ENCODE data around the gene DPP8. TPM values are rescaled to one million over a fixed set of nuclear protein-coding genes. Genes with fewer than 3 reads are reported as not detected.

DPP8 gene
- total and polyA plus RNA-seq, 10 of the 15 experiments (the other 5 are each of a cell fraction or from before 2014, with no cell fraction given): 12.0 to 30.6 (median 24.3) TPM

DNA sequence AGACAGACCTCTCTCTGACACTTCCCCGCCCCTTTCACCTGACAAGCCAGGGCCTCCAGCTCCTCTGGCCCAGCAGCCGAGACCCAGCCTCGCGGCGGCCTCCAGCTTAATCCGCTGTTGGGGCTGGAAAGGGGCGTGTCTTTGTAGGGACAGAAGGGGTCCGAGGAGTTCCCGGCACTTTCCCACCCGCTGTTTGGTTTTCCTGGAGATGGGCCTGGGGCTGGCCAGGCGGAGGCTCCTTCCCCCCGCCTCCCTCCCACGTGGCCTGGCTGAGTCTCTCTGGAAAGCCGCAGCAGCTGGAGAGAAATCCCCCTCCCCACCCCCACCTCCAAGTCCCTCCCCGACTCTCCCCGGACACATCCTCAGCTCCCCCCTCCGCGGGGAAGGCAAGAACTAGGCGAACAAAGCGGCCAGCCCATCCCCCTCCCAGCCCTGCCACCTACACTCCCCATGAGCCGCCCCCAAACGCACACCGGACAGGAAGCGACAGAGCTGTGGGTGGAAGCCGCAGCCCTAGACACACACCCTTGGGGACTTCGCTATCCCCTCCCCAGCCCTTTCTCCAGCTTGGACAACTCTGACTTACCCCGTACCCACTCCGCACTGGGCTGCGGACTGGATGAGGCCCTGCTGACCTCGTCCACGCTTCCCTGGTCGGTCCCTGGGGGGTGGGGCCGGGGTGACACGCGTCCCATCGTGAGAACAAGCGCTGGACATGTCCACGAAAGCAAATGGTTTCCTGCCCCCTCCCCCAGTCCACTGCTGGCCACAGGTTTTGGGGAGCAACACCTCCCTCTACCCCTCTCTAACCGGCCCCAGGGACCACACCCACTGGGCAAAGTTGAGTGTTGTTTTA is 95.9 kb downstream of the DPP8 start:
- Histone ChIP-seq H4K20me1 (ENCODE audit: control insufficient read depth, insufficient read depth) (no peaks in the 10 kb centered on the region), H3K4me2 (ENCODE audit: control insufficient read depth, insufficient read depth) (peak overlapping the region; percentile 95), H2AFZ (ENCODE audit: control insufficient read depth, low read depth, low read length) (peak overlapping the region; percentile 48), H3K27ac (ENCODE audit: control insufficient read depth, insufficient read depth) (peak overlapping the region; percentile 18; the same call in 1 of the 2 replicates), H3K4me1 (ENCODE audit: control insufficient read depth, insufficient read depth, low read length) (peaks cover 7% of the 10 kb centered on the region), H3K36me3 (ENCODE audit: control insufficient read depth in 2 of 2, insufficient read depth in 2 of 2, low read length in 1 of 2) (no peaks in the 10 kb centered on the region), H3K79me2 (ENCODE audit: control insufficient read depth, insufficient read depth, low read length) (no peaks in the 10 kb centered on the region), H3K27me3 (replicated peaks in 1 of 2; ENCODE audit: control insufficient read depth in 2 of 2, insufficient read depth in 2 of 2, low read length in 1 of 2) (peaks cover 2 to 11% of the 10 kb centered on the region in 2 experiments), H3K9ac (ENCODE audit: control insufficient read depth, insufficient read depth, low read length) (peak overlapping the region; percentile 30; the same call in 1 of the 2 replicates), H3K9me3 (replicated peaks; ENCODE audit: control insufficient read depth, insufficient read depth, low read length) (no peaks in the 10 kb centered on the region), H3K4me3 (peak overlapping the region; percentile 58; the same call in 1 of the 2 replicates)
- SMC1A ChIA-PET (ENCODE audit: uncharacterized antibody, unreplicated experiment): interaction anchor here (0.8 to 3.6 kb wide), 7 partner anchors 10 to 127 kb away, joined by 3 to 38 read pairs (median 3); no protein-coding TSS in a partner anchor
- CTCF ChIA-PET: interaction anchor here (0.7 to 3.5 kb wide), 8 partner anchors 9 to 103 kb away, joined by 3 to 18 read pairs (median 5); no protein-coding TSS in a partner anchor
- BruUV-seq (replicated peaks): TSS peak; percentile 95
- intact Hi-C loops (cut with micrococcal nuclease; ENCODE audit: unreplicated experiment) (no loop called here), in situ Hi-C loops (cut with MboI) (no loop called here)
- peak; percentile 64 for FAIRE-seq
- WGBS (ENCODE audit: insufficient coverage, insufficient replicate concordance, low lambda C conversion rate, missing lambda C conversion rate): 10% methylated on average over 33 of the region's 39 CpGs
- DNase-seq (ENCODE audit: low read depth, low spot score): no peak
- ATAC-seq: peak; percentile 86
- POLR2A ChIA-PET: interaction anchor here (0.6 to 3.2 kb wide), 8 partner anchors 9 to 1642 kb away, joined by 3 to 14 read pairs (median 4); partner anchors contain the start of gene HACD3
- RAD21 ChIA-PET (ENCODE audit: unreplicated experiment): interaction anchor here (0.7 to 2.4 kb wide), 7 partner anchors 9 to 770 kb away, joined by 3 to 12 read pairs (median 5); no protein-coding TSS in a partner anchor
- TF ChIP-seq BHLHE40 (IDR thresholded peaks at IDR 0.05; ENCODE audit: borderline replicate concordance in 1 of 2, low read depth in 2 of 2, low read length in 1 of 2) (peak; percentile 25 to 34; a peak in 1 of 4 replicates), MTA2 (IDR thresholded peaks at IDR 0.05; ENCODE audit: low read depth) (peak; percentile 37; the same call in 1 of the 2 replicates), TCF12 (IDR thresholded peaks at IDR 0.05; ENCODE audit: low read depth, low read length) (peak; percentile 66; the same call in 1 of the 2 replicates), PAX5 (IDR thresholded peaks at IDR 0.05; ENCODE audit: borderline replicate concordance, low read depth, low read length) (no peak), POU2F2 (IDR thresholded peaks at IDR 0.05; ENCODE audit: borderline replicate concordance, low read depth, low read length) (peak; percentile 30; the same call in 1 of the 3 replicates), RUNX3 (IDR thresholded peaks at IDR 0.05; ENCODE audit: low read length) (peak; percentile 75), NFYB (IDR thresholded peaks at IDR 0.05; ENCODE audit: insufficient read depth, low read depth, low read length) (no peak), RFX5 (IDR thresholded peaks at IDR 0.05; ENCODE audit: low read depth, low read length) (no peak; the same call in 1 of the 2 replicates), ATF7 (IDR thresholded peaks at IDR 0.05; ENCODE audit: low read depth) (0 out of 2 replicates have a peak, but pooled peaks have one; percentile 47), KLF5 (IDR thresholded peaks at IDR 0.05; ENCODE audit: partially characterized antibody) (no peak), EGR1 (IDR thresholded peaks at IDR 0.05; ENCODE audit: borderline replicate concordance in 1 of 2, low read depth in 2 of 2, low read length in 2 of 2) (peak in 1 of 2 experiments; percentile 73; a peak in 2 of 3 replicates), RCOR1 (conservative IDR thresholded peaks at IDR 0.05; ENCODE audit: low read depth, low read length) (0 out of 2 replicates have a peak, but pooled peaks have one; percentile 39), SP1 (IDR thresholded peaks at IDR 0.05; ENCODE audit: low read depth, low read length) (peak; percentile 58), BCL11A (IDR thresholded peaks at IDR 0.05; ENCODE audit: low read depth, low read length) (peak; percentile 48), WRNIP1 (IDR thresholded peaks at IDR 0.05; ENCODE audit: borderline replicate concordance, low read depth, low read length) (no peak), POLR2A (IDR thresholded peaks at IDR 0.05; ENCODE audit: low read depth, low read length) (0 out of 2 replicates have a peak, but pooled peaks have one; percentile 26), ESRRA (IDR thresholded peaks at IDR 0.05; ENCODE audit: low read length) (no peak)
- TF ChIP-seq, protein P1, sequence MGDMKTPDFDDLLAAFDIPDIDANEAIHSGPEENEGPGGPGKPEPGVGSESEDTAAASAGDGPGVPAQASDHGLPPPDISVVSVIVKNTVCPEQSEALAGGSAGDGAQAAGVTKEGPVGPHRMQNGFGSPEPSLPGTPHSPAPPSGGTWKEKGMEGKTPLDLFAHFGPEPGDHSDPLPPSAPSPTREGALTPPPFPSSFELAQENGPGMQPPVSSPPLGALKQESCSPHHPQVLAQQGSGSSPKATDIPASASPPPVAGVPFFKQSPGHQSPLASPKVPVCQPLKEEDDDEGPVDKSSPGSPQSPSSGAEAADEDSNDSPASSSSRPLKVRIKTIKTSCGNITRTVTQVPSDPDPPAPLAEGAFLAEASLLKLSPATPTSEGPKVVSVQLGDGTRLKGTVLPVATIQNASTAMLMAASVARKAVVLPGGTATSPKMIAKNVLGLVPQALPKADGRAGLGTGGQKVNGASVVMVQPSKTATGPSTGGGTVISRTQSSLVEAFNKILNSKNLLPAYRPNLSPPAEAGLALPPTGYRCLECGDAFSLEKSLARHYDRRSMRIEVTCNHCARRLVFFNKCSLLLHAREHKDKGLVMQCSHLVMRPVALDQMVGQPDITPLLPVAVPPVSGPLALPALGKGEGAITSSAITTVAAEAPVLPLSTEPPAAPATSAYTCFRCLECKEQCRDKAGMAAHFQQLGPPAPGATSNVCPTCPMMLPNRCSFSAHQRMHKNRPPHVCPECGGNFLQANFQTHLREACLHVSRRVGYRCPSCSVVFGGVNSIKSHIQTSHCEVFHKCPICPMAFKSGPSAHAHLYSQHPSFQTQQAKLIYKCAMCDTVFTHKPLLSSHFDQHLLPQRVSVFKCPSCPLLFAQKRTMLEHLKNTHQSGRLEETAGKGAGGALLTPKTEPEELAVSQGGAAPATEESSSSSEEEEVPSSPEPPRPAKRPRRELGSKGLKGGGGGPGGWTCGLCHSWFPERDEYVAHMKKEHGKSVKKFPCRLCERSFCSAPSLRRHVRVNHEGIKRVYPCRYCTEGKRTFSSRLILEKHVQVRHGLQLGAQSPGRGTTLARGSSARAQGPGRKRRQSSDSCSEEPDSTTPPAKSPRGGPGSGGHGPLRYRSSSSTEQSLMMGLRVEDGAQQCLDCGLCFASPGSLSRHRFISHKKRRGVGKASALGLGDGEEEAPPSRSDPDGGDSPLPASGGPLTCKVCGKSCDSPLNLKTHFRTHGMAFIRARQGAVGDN (IDR thresholded peaks at IDR 0.05): peak; percentile 19
- TF ChIP-seq, protein P2, sequence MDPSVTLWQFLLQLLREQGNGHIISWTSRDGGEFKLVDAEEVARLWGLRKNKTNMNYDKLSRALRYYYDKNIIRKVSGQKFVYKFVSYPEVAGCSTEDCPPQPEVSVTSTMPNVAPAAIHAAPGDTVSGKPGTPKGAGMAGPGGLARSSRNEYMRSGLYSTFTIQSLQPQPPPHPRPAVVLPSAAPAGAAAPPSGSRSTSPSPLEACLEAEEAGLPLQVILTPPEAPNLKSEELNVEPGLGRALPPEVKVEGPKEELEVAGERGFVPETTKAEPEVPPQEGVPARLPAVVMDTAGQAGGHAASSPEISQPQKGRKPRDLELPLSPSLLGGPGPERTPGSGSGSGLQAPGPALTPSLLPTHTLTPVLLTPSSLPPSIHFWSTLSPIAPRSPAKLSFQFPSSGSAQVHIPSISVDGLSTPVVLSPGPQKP (IDR thresholded peaks at IDR 0.05; ENCODE audit: low read depth, low read length): no peak
